Gastrocnemius medialis (tissue), 4 donors: ENCODE data around the gene RNPEP. TPM values are rescaled to one million over a fixed set of nuclear protein-coding genes. Genes with fewer than 3 reads are reported as not detected.

Experiments used
- ATAC-seq, 2 donors: fragments of 150-250 bp; one replicate each; pipeline ENCODE4 v1.9.1; 2016
- DNase-seq, 2 donors: peaks; one replicate each; pipeline ENCODE4 v3.0.0-alpha.2; 2019
- H3K27ac ChIP-seq, 4 donors: fragments of 200-600 bp; sonication (generic); 1 replicate in 1 of 4; 2 replicates in 3 of 4; pipeline ENCODE4 v1.5.1; 2016 to 2018; ENCODE audit warnings: mild to moderate bottlenecking in 2 of 4, moderate library complexity in 1 of 4
- H3K27me3 ChIP-seq, 3 donors: fragments of 200-600 bp; sonication (generic) in 2 of 3; 1 replicate in 1 of 3; 2 replicates in 2 of 3; pipeline versions ENCODE4 v1.5.1 to v1.6.0; 2016 to 2019; ENCODE audit warnings: mild to moderate bottlenecking in 1 of 3, moderate library complexity in 1 of 3
- H3K36me3 ChIP-seq, 2 donors: fragments of 200-600 bp; sonication (generic) in 1 of 2; one replicate each; pipeline ENCODE4 v1.5.1; 2017 to 2018
- H3K4me1 ChIP-seq, 2 donors: fragments of 200-600 bp; sonication (generic) in 1 of 2; one replicate each; pipeline ENCODE4 v1.5.1; 2016 to 2017; ENCODE audit warnings: mild to moderate bottlenecking in 2 of 2
- H3K4me3 ChIP-seq, 4 donors: fragments of 200-600 bp; sonication (generic) in 3 of 4; 1 replicate in 1 of 4; 2 replicates in 3 of 4; pipeline ENCODE4 v1.5.1; 2016 to 2019; ENCODE audit warnings: mild to moderate bottlenecking in 2 of 4
- H3K9me3 ChIP-seq, 3 donors: fragments of 200-600 bp; sonication (generic) in 2 of 3; 1 replicate in 1 of 3; 2 replicates in 2 of 3; pipeline ENCODE4 v1.5.1; 2016 to 2019
- POLR2A ChIP-seq, 2 donors: fragments of 450-650 bp; IDR thresholded peaks; one replicate each; pipeline ENCODE4 v1.6.1; 2017; ENCODE audit warnings: antibody characterized with exemption in 2 of 2, mild to moderate bottlenecking in 2 of 2, moderate library complexity in 2 of 2
- in situ Hi-C, 4 donors: fragments of 200-750 bp; cut with MboI; loops; one replicate each; pipeline versions ENCODE4 v1.15.0 to v1.8.0; 2017; ENCODE audit warnings: low sequenced_read_pairs in 4 of 4
- intact Hi-C: fragments of 100-400 bp; cut with DNase I; formaldehyde crosslinking; loops from one replicate; pipeline ENCODE4 v1.15.1; 2023; ENCODE audit warnings: low total_unique reads
- total RNA-seq, 4 donors: library from RNA; depleted of rRNA; stranded (reverse); fragments of >200 nt; gene quantifications; one replicate each; pipeline versions ENCODE4 v1.1.0 to v1.2.3, GENCODE V29; 2016
- TF ChIP-seq, protein P1 (sequence below), 5 experiments: fragments of 450-650 bp in 3 of 5; fragments of 200-600 bp in 2 of 5; sonication (generic) in 2 of 5; IDR thresholded peaks in 4 of 5; conservative IDR thresholded peaks in 1 of 5; 1 replicate in 4 of 5; 2 replicates in 1 of 5; pipeline ENCODE4 v1.5.1; 2016 to 2019; ENCODE audit warnings: antibody characterized with exemption in 5 of 5, mild to moderate bottlenecking in 3 of 5, moderate library complexity in 3 of 5

Gene RNPEP
- total RNA-seq, 4 donors from 2014 or later: 11.1 to 24.9 (median 21.2) TPM

DNA sequence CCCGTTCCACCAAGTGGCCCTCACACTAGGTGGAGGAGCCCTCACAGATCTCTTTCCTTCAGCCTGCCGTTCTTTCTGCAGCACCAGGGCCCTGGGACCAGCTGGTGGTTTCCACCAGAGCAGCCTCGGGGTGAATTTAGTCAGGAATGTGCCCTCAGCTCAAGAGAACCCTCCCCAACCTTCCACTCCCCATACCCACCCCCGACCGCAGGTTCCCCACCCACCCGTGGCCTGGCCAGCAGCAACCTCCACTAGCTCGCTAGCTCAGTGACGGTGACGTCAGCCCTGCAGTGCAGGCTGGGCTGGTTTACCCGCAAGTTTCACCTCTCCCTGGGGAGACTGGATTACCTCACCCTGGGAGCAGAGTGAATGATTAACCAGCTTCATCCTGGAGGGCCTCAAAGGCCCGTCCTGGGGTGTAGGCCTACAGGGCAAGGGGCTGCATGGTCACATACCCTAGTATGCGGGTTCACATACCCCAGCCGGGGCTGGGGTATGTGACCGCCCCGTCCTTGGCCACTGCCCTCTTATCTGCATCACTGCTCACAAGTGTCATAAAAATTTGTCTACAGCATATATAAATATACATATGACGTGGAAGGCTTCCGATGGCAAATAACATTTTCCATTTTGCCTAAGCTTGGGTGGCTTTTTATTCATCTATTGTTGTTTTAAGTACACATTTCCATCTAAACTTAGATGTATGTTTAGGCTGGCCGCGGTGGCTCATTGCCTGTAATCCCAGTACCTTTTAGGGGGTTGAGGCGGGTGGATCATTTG is 52.4 kb downstream of the RNPEP start:
- peak; percentile 33 to 65 for ATAC-seq
- intact Hi-C loops (no loop called here), in situ Hi-C loops (no loop called here)
- peak; percentile 20 to 52 for DNase-seq
- H3K4me1 ChIP-seq: no peaks in the 10 kb centered on the region
- H3K4me3 ChIP-seq: no peak overlapping the region
- no peaks in the 10 kb centered on the region for H3K27me3 ChIP-seq
- no peaks in the 10 kb centered on the region for H3K9me3 ChIP-seq
- H3K36me3 ChIP-seq: no peaks in the 10 kb centered on the region
- no peak for TF ChIP-seq POLR2A (IDR thresholded peaks at IDR 0.05)
- TF ChIP-seq, protein P1, sequence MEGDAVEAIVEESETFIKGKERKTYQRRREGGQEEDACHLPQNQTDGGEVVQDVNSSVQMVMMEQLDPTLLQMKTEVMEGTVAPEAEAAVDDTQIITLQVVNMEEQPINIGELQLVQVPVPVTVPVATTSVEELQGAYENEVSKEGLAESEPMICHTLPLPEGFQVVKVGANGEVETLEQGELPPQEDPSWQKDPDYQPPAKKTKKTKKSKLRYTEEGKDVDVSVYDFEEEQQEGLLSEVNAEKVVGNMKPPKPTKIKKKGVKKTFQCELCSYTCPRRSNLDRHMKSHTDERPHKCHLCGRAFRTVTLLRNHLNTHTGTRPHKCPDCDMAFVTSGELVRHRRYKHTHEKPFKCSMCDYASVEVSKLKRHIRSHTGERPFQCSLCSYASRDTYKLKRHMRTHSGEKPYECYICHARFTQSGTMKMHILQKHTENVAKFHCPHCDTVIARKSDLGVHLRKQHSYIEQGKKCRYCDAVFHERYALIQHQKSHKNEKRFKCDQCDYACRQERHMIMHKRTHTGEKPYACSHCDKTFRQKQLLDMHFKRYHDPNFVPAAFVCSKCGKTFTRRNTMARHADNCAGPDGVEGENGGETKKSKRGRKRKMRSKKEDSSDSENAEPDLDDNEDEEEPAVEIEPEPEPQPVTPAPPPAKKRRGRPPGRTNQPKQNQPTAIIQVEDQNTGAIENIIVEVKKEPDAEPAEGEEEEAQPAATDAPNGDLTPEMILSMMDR (IDR thresholded peaks at IDR 0.05 in 4 of 5, conservative IDR thresholded peaks at IDR 0.05 in 1 of 5): no peak
- no peak overlapping the region for H3K27ac ChIP-seq

DNA sequence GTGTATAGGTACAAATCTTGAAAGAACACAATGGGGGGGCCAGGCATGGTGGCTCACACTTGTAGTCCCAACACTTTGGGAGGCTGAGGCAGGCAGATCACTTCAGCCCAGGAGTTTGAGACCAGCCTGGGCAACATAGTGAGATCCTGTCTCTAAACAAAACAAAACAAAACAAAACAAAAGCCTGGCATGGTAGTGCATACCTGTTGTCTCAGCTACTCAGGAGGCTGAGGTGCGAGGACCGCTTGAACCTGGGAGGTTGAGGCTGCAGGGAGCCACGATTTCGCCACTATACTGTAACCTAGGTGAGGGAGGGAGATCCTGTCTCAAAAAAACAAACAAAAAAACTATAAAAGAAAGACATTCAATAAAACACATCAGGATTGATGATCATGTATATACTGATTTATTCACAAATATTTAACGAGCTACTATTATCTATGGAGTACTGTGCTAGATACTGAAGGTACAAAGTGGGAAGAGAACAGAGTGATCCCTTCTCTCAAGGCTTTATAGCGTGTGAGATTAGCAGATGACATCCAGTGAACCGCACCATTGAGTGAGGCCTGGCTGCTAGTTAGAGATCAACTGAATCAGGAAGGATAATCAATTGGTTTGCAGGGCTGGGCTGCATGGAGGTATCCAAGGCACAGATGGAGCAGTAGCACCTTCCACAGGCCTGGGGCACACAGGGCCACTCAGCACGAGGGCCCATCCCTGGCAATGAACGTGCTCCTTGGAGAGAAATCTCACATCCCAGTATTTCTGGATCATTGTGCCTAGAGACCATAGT is 54.3 kb downstream of the RNPEP start:
- DNase-seq: no peak
- TF ChIP-seq, protein P1 (IDR thresholded peaks at IDR 0.05 in 4 of 5, conservative IDR thresholded peaks at IDR 0.05 in 1 of 5): no peak
- H3K27ac ChIP-seq: no peak overlapping the region
- no peaks in the 10 kb centered on the region for H3K9me3 ChIP-seq
- intact Hi-C loops: no loop called here
- no peaks in the 10 kb centered on the region for H3K4me1 ChIP-seq
- H3K27me3 ChIP-seq: no peaks in the 10 kb centered on the region
- no peaks in the 10 kb centered on the region for H3K36me3 ChIP-seq
- in situ Hi-C loops: no loop called here
- no peak for ATAC-seq
- no peak overlapping the region for H3K4me3 ChIP-seq

DNA sequence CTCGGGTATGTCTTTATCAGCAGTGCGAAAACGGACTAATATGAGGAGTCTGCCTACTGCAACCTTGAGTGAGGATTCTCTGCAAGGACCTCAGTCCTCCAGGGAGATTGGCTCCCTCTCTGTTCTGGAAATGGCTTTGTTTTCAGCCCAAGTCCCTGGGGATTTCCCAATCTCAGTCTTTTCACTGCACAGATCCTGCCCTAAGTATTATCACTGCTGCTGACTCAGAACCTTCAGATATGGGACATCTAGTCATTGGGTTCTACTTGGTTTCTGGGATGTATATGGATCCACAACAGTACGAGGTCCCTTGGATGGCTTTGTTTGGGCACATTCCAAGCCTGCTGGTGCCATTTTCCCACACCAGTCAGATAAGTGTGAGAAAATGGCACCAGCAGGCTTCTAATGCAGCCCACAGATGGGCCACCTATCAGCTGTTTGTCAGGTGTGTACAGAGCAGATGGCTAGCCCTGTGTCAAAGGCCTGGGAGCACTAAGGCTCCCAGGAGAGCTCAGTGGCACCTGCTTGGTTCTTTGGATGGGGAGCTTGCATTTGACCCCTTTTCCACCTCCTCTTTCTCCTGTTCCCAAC is 55.4 kb downstream of the RNPEP start:
- no peaks in the 10 kb centered on the region for H3K9me3 ChIP-seq
- ATAC-seq (no peak), DNase-seq (no peak)
- no peaks in the 10 kb centered on the region for H3K36me3 ChIP-seq
- TF ChIP-seq, protein P1 (IDR thresholded peaks at IDR 0.05 in 4 of 5, conservative IDR thresholded peaks at IDR 0.05 in 1 of 5): no peak
- no peak for TF ChIP-seq POLR2A (IDR thresholded peaks at IDR 0.05)
- no peak overlapping the region for H3K27ac ChIP-seq
- H3K27me3 ChIP-seq: no peaks in the 10 kb centered on the region
- in situ Hi-C loops (no loop called here), intact Hi-C loops (no loop called here)
- no peak overlapping the region for H3K4me3 ChIP-seq
- no peaks in the 10 kb centered on the region for H3K4me1 ChIP-seq

DNA sequence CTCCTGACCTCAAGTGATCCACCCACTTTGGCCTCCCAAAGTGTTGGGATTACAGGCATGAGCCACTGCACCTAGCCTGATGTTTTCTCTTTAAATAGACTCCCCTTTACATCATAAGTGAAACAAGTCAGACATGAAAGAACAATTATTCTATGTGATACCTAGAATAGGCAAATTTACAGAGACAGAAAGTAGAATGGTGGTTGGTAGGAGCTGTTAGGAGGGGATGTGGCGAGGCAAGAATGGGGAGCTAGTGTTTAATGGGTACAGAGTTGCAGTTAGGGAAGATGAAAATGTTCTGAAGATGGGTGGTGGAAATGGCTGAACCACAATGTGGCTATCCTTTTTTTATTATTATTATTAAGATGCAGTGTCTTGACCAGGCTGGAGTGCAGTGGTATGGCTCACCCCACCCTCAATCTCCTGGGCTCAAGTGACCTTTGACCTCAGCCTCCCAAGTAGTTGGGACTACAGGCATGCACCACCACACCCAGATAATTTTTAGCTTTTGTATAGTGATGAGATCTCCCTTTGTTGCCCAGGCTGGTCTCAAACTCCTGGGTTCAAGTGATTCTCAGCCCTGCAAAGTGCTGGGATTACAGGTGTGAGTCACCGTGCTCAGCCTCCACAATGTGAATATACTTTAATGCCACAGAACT is 56.4 kb downstream of the RNPEP start:
- TF ChIP-seq POLR2A (IDR thresholded peaks at IDR 0.05): no peak
- TF ChIP-seq, protein P1 (IDR thresholded peaks at IDR 0.05 in 4 of 5, conservative IDR thresholded peaks at IDR 0.05 in 1 of 5): no peak
- Histone ChIP-seq H3K4me1 (no peaks in the 10 kb centered on the region), H3K9me3 (no peaks in the 10 kb centered on the region), H3K36me3 (no peaks in the 10 kb centered on the region), H3K27ac (no peak overlapping the region), H3K27me3 (no peaks in the 10 kb centered on the region), H3K4me3 (no peak overlapping the region)
- intact Hi-C loops (no loop called here), in situ Hi-C loops (no loop called here)
- DNase-seq (no peak), ATAC-seq (no peak)
